GM12878 (cell line): ENCODE data around the gene COL5A1. TPM values are rescaled to one million over a fixed set of nuclear protein-coding genes. Genes with fewer than 3 reads are reported as not detected.

ENCODE experiments used
- ATAC-seq: fragments of 200-7000 bp; cut with Tn5 transposase; 3 replicates; pipeline ENCODE4 v1.9.1; 2020; ENCODE audit warnings: mild to moderate bottlenecking, moderate library complexity
- BruUV-seq: library from RNA; stranded (reverse); fragments of 400-500 nt; replicated peaks from 2 replicates; lab custom pipeline; 2021; lab: Mats Ljungman, UMichigan
- CTCF ChIA-PET: fragments of 300-600 bp; sonication (Branson Sonifier 250); formaldehyde crosslinking; extraction: SDS; loops from one replicate; lab custom pipeline; 2021; ENCODE audit warnings: inconsistent platforms; lab: Yijun Ruan, JAX
- POLR2A ChIA-PET: fragments of 350-600 bp; formaldehyde crosslinking; extraction: SDS; loops from one replicate; lab custom pipeline; 2021; ENCODE audit warnings: inconsistent platforms; lab: Charles Lee
- RAD21 ChIA-PET: fragments of 300-600 bp; sonication (Branson Sonifier 250); formaldehyde crosslinking; loops from one replicate; lab custom pipeline; 2023; ENCODE audit warnings: antibody characterized with exemption; ENCODE audit not compliant: unreplicated experiment; lab: Charles Lee
- SMC1A ChIA-PET: fragments of 300-600 bp; sonication (Branson Sonifier 250); formaldehyde crosslinking; loops from one replicate; lab custom pipeline; 2023; ENCODE audit not compliant: unreplicated experiment, uncharacterized antibody; lab: Charles Lee
- DNase-seq: peaks from one replicate; pipeline ENCODE4 v3.0.0-alpha.2; 2011; ENCODE audit warnings: low read depth, low spot score
- FAIRE-seq: peaks from 3 replicates; lab custom pipeline; 2011; peaks lifted over from hg19 to GRCh38; lab: Jason Lieb, UNC
- H2AFZ ChIP-seq: 2 replicates; pipeline ENCODE4 v1.6.0; 2011; ENCODE audit warnings: low read depth, low read length, control low read depth; ENCODE audit not compliant: control insufficient read depth
- H3K27ac ChIP-seq: 2 replicates; pipeline ENCODE4 v1.5.1; 2011; ENCODE audit warnings: control low read depth; ENCODE audit not compliant: control insufficient read depth, insufficient read depth
- H3K27me3 ChIP-seq, 2 experiments: replicated peaks in 1 of 2; 2 replicates each; pipeline versions ENCODE4 v1.6.0 to v1.6.1; 2011; ENCODE audit warnings: low read length in 1 of 2; ENCODE audit not compliant: control insufficient read depth in 2 of 2, insufficient read depth in 2 of 2
- H3K36me3 ChIP-seq, 2 experiments: 2 replicates each; pipeline ENCODE4 v1.5.1; 2011; ENCODE audit warnings: low read length in 1 of 2; ENCODE audit not compliant: control insufficient read depth in 2 of 2, insufficient read depth in 2 of 2
- H3K4me1 ChIP-seq: 2 replicates; pipeline ENCODE4 v1.6.1; 2011; ENCODE audit warnings: mild to moderate bottlenecking, low read length, moderate library complexity, mixed read lengths; ENCODE audit not compliant: control insufficient read depth, insufficient read depth
- H3K4me2 ChIP-seq: 2 replicates; pipeline ENCODE4 v1.6.0; 2011; ENCODE audit warnings: control low read depth; ENCODE audit not compliant: control insufficient read depth, insufficient read depth
- H3K4me3 ChIP-seq: fragments of 200-600 bp; sonication (generic); 2 replicates; pipeline ENCODE4 v1.5.1; 2016
- H3K79me2 ChIP-seq: 2 replicates; pipeline ENCODE4 v1.6.0; 2011; ENCODE audit warnings: low read length; ENCODE audit not compliant: control insufficient read depth, insufficient read depth
- H3K9ac ChIP-seq: 2 replicates; pipeline ENCODE4 v1.8.0; 2011; ENCODE audit warnings: low read length, control low read depth, mixed read lengths; ENCODE audit not compliant: control insufficient read depth, insufficient read depth
- H3K9me3 ChIP-seq: replicated peaks from 3 replicates; pipeline ENCODE4 v1.5.1; 2011; ENCODE audit warnings: mild to moderate bottlenecking, low read length; ENCODE audit not compliant: control insufficient read depth, insufficient read depth
- H4K20me1 ChIP-seq: 2 replicates; pipeline ENCODE4 v1.6.0; 2011; ENCODE audit not compliant: control insufficient read depth, insufficient read depth
- BCL11A ChIP-seq: IDR thresholded peaks from 2 replicates; pipeline ENCODE4 v1.6.1; 2011; ENCODE audit warnings: low read depth, low read length
- CHD4 ChIP-seq: fragments of 200-600 bp; sonication (generic); IDR thresholded peaks from 2 replicates; pipeline ENCODE4 v1.6.1; 2016; ENCODE audit warnings: mild to moderate bottlenecking
- HDAC2 ChIP-seq: fragments of 200-600 bp; sonication (generic); IDR thresholded peaks from 2 replicates; pipeline ENCODE4 v1.6.1; 2017
- NKRF ChIP-seq: fragments of 450-650 bp; conservative IDR thresholded peaks from 2 replicates; pipeline ENCODE4 v1.6.1; 2017; ENCODE audit warnings: mild to moderate bottlenecking, moderate library complexity
- RFX5 ChIP-seq: IDR thresholded peaks from 2 replicates; pipeline ENCODE4 v1.6.1; 2011; ENCODE audit warnings: low read depth, low read length, improper control_type of control experiment
- SKIL ChIP-seq: fragments of 450-650 bp; IDR thresholded peaks from 2 replicates; pipeline ENCODE4 v1.6.1; 2017; ENCODE audit warnings: mild to moderate bottlenecking, low read depth, inconsistent platforms; ENCODE audit not compliant: poor library complexity, severe bottlenecking
- ZNF687 ChIP-seq: fragments of 450-650 bp; IDR thresholded peaks from 2 replicates; pipeline ENCODE4 v1.6.1; 2017; ENCODE audit warnings: mild to moderate bottlenecking, moderate library complexity
- WGBS: methylation state at CpG from one replicate; pipeline ENCODE4 v1.1.6; 2016; ENCODE audit warnings: low lambda C conversion rate; ENCODE audit not compliant: insufficient replicate concordance, insufficient coverage; ENCODE audit errors: missing lambda C conversion rate; 5-methylcytosine and 5-hydroxymethylcytosine counted together
- in situ Hi-C: fragments of 300-500 bp; cut with MboI; formaldehyde crosslinking; loops from 9 replicates; pipeline ENCODE4 v1.14.3; 2018; ENCODE audit warnings: mixed read lengths
- intact Hi-C: fragments of 100-400 bp; cut with micrococcal nuclease; formaldehyde crosslinking; loops from one replicate; pipeline ENCODE4 v1.14.2; 2022; ENCODE audit not compliant: unreplicated experiment
- polyA plus RNA-seq, 11 experiments: library from polyadenylated mRNA; depleted of rRNA in 4 of 11; unstranded in 6 of 11; stranded (reverse) in 5 of 11; fragments of >200 nt; fragmentation: Nextera tagmentation in 4 of 11; fragmentation: Illumina TruSeq in 1 of 11; extraction: Ambion mirVana in 4 of 11; extraction: Trizol in 1 of 11; gene quantifications; 1 replicate in 1 of 11; 2 replicates in 10 of 11; pipeline versions ENCODE4 v1.2.1 to v1.2.3, GENCODE V29; 2011 to 2016; ENCODE audit warnings: inconsistent platforms in 2 of 11, missing spikeins in 2 of 11, low read depth in 1 of 11
- total RNA-seq, 4 experiments: library from RNA; depleted of rRNA in 3 of 4; stranded (reverse); fragments of >200 nt in 3 of 4; fragmentation: Illumina TruSeq in 1 of 4; extraction: Trizol in 1 of 4; gene quantifications; 2 replicates each; pipeline versions ENCODE4 v1.2.1 to v1.2.3, GENCODE V29; 2013 to 2021

The COL5A1 gene
- total and polyA plus RNA-seq, 10 of the 15 experiments (the other 5 are each of a cell fraction or from before 2014, with no cell fraction given) = under 0.01 to 0.15 (median 0.13) TPM; not detected in 4

- Histone ChIP-seq H3K4me2 (no peak overlapping the region), H3K9me3 (no peaks in the 10 kb centered on the region; the same call in 1 of the 3 replicates), H4K20me1 (no peaks in the 10 kb centered on the region), H3K4me3 (no peak overlapping the region), H2AFZ (no peak overlapping the region), H3K27me3 (no peaks in the 10 kb centered on the region), H3K79me2 (no peaks in the 10 kb centered on the region), H3K9ac (no peak overlapping the region), H3K27ac (no peak overlapping the region), H3K36me3 (no peaks in the 10 kb centered on the region), H3K4me1 (peaks cover 19% of the 10 kb centered on the region)
- ATAC-seq = no peak
- intact Hi-C loops = no loop called here
- ChIA-PET POLR2A (no interaction called here), SMC1A (no interaction called here), CTCF (interaction anchor here (1.4 kb wide), 1 partner anchor 82 kb away, joined by 3 read pairs; no protein-coding TSS in a partner anchor), RAD21 (no interaction called here)
- in situ Hi-C loops = no loop called here
- TF ChIP-seq HDAC2 = no peak
- TF ChIP-seq CHD4 = no peak
- TF ChIP-seq SKIL = no peak
- no peak for TF ChIP-seq BCL11A
- no peak for TF ChIP-seq NKRF
- TF ChIP-seq RFX5 = no peak
- TF ChIP-seq ZNF687 = no peak
- no peak for FAIRE-seq
- no TSS peak for BruUV-seq
- 64% methylated on average over 13 of the region's 13 CpGs for WGBS
- no peak for DNase-seq
These were observed 218.9 kb downstream of the COL5A1 start for GRCh38 chr9:134860510-134860909.
